Subcutaneous adipose tissue (tissue), 4 donors: Measurements from ENCODE around the gene CCNDBP1. TPM values are rescaled to one million over a fixed set of nuclear protein-coding genes. Genes with fewer than 3 reads are reported as not detected.

Experiments
- total RNA-seq, 4 donors: library from RNA; depleted of rRNA; stranded (reverse); fragments of >200 nt; gene quantifications; one replicate each; pipeline ENCODE4 v1.1.0, GENCODE V29; 2016
- TF ChIP-seq, protein P1 (sequence below): fragments of 450-650 bp; IDR thresholded peaks from one replicate; pipeline ENCODE4 v1.5.1; 2016; ENCODE audit warnings: low read depth, mild to moderate bottlenecking, control low read depth, antibody characterized with exemption, moderate library complexity

Gene CCNDBP1
- total RNA-seq, 4 donors from 2014 or later = 121 to 201 (median 130) TPM

DNA sequence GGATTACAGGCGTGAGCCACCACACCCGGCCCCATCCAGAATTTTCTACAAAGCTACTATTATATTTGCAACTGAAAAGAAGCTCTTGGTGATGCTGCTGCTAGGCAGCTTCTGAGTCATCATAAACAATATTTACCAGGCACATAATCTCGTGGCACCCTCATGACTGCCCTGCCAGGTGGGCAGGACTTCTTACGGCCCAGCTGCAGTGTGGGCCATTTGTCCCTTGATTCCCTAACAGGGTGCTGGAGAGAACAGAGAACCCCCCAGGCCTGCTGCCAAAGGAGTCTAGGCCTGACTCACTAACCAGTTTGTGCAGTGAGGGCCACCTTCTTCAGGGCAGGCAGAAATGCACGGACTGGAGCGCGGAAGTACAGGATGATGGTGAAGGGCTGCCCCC lies 30.8 kb downstream of the CCNDBP1 start:
- TF ChIP-seq, protein P1, sequence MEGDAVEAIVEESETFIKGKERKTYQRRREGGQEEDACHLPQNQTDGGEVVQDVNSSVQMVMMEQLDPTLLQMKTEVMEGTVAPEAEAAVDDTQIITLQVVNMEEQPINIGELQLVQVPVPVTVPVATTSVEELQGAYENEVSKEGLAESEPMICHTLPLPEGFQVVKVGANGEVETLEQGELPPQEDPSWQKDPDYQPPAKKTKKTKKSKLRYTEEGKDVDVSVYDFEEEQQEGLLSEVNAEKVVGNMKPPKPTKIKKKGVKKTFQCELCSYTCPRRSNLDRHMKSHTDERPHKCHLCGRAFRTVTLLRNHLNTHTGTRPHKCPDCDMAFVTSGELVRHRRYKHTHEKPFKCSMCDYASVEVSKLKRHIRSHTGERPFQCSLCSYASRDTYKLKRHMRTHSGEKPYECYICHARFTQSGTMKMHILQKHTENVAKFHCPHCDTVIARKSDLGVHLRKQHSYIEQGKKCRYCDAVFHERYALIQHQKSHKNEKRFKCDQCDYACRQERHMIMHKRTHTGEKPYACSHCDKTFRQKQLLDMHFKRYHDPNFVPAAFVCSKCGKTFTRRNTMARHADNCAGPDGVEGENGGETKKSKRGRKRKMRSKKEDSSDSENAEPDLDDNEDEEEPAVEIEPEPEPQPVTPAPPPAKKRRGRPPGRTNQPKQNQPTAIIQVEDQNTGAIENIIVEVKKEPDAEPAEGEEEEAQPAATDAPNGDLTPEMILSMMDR = no peak

DNA sequence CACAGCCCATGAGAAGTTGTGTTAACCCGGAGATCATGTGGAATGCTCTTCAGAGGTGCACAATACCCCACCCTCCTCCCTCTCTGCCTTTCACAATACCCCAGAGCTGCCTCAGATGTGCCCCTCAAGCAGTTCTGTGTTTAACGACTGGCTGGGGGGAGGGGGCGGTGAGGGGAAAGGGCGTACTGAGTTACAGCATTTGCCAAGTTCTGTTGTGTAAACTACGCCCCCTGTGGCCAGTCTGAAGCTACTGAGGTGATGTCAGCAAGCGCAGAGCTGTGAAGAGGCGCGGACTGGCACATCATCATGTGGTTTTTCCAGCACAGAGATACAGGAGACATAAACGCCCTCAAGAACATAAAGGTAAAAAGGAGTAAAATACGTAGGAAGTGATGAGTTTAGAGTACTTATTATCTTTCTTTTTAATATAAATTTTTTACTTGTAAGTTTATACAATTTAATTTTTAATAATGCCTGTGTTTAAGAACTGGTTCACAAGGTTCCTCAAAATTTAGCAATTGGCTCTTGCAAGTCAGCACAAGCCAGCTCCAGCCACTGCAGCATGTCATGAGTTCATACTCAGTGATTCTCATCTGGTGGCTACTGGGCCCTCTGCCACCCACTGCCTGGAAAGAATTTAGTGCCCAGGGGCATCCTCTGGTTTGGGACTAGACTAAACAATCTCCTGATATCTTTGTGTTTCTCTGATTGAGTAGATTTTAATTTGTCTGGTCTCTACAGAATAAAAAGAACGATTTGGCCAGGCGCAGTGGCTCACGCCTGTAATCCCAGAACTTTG lies 33.9 kb downstream of the CCNDBP1 start:
- TF ChIP-seq, protein P1 = no peak

DNA sequence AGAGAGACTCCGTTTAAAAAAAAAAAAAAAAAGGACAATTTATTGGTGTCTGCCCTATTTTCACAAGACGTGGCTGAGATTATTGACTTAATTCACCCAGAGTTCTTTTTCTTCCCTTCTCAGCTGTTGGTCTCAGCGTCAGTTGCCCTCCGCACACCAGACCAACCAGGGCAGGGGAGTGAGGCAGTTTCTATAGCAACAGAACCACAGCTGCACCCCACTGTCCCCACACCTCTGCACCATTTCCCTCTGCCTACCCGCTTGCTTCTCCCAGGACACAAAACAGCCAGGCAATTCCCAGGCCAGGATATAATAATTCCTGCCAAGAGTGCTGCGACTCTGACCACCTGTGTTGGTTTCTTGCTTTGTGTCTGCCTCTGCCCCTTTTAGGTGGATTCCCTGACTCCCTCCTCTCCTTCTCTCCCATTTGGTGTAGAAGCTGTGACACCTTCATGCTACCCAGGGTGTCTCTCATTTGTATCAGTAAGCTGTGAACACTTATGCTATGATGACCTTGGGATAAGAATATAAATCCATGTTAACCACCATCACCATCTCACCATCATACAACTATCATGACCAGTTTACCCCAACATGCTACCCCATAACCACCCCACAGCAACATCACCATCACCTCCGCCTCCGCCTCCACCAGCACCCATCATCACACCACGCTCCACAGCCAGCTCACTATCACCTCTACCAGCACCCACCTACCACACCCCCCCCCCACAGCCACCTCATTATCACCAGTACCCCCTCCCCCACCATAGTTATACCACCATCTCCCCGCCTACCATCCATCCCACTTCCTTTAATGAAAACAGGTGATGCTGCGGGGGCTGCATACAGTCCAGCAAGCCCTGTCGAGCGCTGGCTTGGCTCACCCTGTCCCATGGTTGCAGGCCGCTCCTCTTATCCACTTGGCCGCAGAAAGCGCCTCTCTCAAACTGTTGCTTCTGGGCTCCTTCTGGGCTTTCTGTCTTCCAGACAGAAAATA lies 35.0 kb downstream of the CCNDBP1 start:
- TF ChIP-seq, protein P1 = no peak

DNA sequence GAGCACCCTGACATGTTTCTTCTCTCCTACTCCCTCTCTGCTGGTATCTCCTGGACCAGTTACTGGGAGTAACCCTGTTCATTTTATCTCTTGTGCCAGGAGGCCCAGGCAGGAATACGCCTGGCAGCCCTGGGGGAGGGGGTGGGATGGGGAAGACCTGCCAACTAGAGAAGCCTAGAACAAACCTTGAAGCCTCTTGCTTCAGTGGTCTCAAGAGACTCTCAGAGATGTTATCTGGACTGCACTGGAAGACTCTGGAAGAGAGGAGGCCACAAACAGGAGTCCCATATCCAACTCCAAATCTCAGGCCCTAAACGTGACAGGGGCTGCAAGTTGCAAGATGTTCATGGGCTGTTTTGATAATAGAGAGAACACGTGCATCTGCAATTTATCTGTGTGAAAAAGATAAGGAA lies 35.8 kb downstream of the CCNDBP1 start, which contains the start of gene EPB42:
EPB42 (minus strand) TSS at position 28 of the 413 bp plus-strand sequence. CDS start 193 bp downstream, outside the sequence.
- TF ChIP-seq, protein P1 = no peak

DNA sequence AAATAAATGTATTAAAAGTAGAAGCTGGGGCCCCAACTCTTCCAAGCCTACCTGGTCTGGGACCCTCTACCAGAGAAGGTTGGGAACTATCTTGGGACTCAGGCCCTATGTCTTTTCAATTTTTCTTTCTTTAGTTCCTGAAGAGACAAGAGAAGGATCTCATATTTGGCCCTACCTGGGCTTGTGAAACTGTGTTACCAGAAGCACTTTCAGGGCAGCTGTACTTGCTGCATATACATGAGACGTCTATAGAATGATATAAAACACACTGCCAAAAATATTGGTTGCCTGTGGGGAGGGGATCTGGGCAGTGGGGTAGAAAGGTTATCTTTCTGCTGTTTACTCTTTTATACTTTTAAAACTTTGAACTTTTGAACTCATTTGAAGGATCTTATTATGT lies 36.2 kb downstream of the CCNDBP1 start:
- TF ChIP-seq, protein P1 = no peak

DNA sequence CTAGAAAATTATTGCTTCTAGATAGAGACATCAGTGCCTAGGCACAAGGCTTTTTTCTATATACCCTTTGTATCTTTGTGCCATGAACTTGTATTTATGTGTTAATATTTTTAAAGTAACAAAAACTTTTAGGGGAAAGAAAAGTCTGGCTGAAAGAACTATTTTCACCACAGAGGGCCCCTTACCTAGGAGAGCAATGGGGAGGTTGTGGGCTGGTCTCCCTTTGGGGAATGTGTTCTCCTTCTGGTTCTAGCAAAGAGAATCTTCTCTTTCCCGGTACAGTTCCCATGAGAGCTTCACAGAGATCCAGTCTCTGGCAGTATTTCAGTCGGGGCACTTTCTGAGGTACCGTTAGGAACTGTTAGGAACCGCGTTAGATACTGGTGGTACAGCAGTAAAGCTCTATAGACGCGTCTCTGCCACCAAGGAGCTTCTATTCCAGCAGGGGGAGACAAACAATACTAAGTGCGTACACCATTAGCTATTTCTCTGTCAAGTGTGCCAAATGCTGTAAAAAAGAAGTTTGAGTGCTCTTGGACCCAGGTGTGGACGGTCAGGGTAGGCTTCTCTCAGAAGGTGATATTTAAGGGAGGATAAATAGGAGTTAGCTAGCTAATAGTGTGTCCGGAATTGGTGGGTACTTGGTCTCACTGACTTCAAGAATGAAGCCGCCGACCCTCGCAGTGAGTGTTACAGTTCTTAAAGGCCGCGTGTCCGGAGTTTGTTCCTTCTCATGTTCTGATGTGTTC lies 40.2 kb downstream of the CCNDBP1 start:
- TF ChIP-seq, protein P1 = no peak
